B cell (primary cell): ENCODE measurements around the gene NYAP2. TPM values are rescaled to one million over a fixed set of nuclear protein-coding genes. Genes with fewer than 3 reads are reported as not detected.

Experiments used
- ATAC-seq: fragments of 200-7000 bp; cut with Tn5 transposase; one replicate; pipeline ENCODE4 v1.10.0; 2021; ENCODE audit warnings: low read depth, mild to moderate bottlenecking, moderate number of reproducible peaks, moderate library complexity
- CTCF ChIA-PET: fragments of 350-600 bp; sonication (Branson Sonifier 250); formaldehyde crosslinking; loops from one replicate; lab custom pipeline; 2021; ENCODE audit warnings: antibody characterized with exemption, inconsistent platforms; lab: Charles Lee
- POLR2A ChIA-PET: fragments of 350-600 bp; sonication (Branson Sonifier 250); formaldehyde crosslinking; loops from one replicate; lab custom pipeline; 2021; ENCODE audit warnings: antibody characterized with exemption; lab: Charles Lee
- DNase-seq: peaks from one replicate; pipeline ENCODE4 v3.0.0; 2013
- H2AFZ ChIP-seq: 2 replicates; pipeline ENCODE4 v1.6.1; 2012; ENCODE audit warnings: mild to moderate bottlenecking, low read depth, low read length; ENCODE audit not compliant: insufficient read depth, poor library complexity, severe bottlenecking
- H3K27ac ChIP-seq, 2 donors: 1 replicate in 1 of 2; 2 replicates in 1 of 2; pipeline ENCODE4 v1.5.1; 2012 to 2013; ENCODE audit warnings: low read length in 2 of 2, mild to moderate bottlenecking in 2 of 2, moderate library complexity in 1 of 2
- H3K27me3 ChIP-seq, 4 experiments: fragments of 200-600 bp in 1 of 4; sonication (generic) in 1 of 4; replicated peaks in 1 of 4; 1 replicate in 2 of 4; 2 replicates in 2 of 4; pipeline versions ENCODE4 v1.6.1 to v1.7.0; 2013 to 2016; ENCODE audit warnings: low read length in 3 of 4, mild to moderate bottlenecking in 2 of 4, mixed read lengths in 1 of 4, moderate library complexity in 1 of 4; ENCODE audit not compliant: insufficient read depth in 4 of 4, control insufficient read depth in 3 of 4; ENCODE audit errors: control extremely low read depth in 1 of 4
- H3K36me3 ChIP-seq, 2 experiments: replicated peaks in 1 of 2; 1 replicate in 1 of 2; 2 replicates in 1 of 2; pipeline versions ENCODE4 v1.6.1 to v1.7.1; 2013; ENCODE audit warnings: low read length in 1 of 2; ENCODE audit not compliant: insufficient read depth in 2 of 2, control insufficient read depth in 1 of 2; ENCODE audit errors: control extremely low read depth in 1 of 2, extremely low read depth in 1 of 2
- H3K4me1 ChIP-seq, 2 donors: fragments of 200-600 bp in 1 of 2; sonication (generic) in 1 of 2; 1 replicate in 1 of 2; 2 replicates in 1 of 2; pipeline versions ENCODE4 v1.5.1 to v1.6.1; 2013 to 2017; ENCODE audit warnings: low read length in 2 of 2; ENCODE audit not compliant: control insufficient read depth in 2 of 2, insufficient read depth in 2 of 2
- H3K4me2 ChIP-seq: replicated peaks from 2 replicates; pipeline ENCODE3; 2012; ENCODE audit warnings: mild to moderate bottlenecking, low read depth, low read length; ENCODE audit not compliant: poor library complexity, severe bottlenecking
- H3K4me3 ChIP-seq, 5 experiments: fragments of 200-600 bp in 1 of 5; sonication (generic) in 1 of 5; 1 replicate in 3 of 5; 2 replicates in 2 of 5; pipeline versions ENCODE4 v1.5.1 to v1.7.0; 2011 to 2016; ENCODE audit warnings: low read length in 4 of 5, mild to moderate bottlenecking in 4 of 5, low read depth in 2 of 5, control low read depth in 1 of 5, moderate library complexity in 1 of 5; ENCODE audit not compliant: insufficient read depth in 1 of 5; ENCODE audit errors: control extremely low read depth in 1 of 5, extremely low read depth in 1 of 5
- H3K79me2 ChIP-seq: fragments of 200-600 bp; sonication (generic); one replicate; pipeline ENCODE4 v1.6.0; 2016; ENCODE audit warnings: low read length; ENCODE audit not compliant: control insufficient read depth, insufficient read depth
- H3K9ac ChIP-seq: fragments of 200-600 bp; sonication (generic); 2 replicates; pipeline ENCODE4 v1.6.1; 2017; ENCODE audit warnings: mild to moderate bottlenecking, low read length, moderate library complexity
- H3K9me3 ChIP-seq, 3 donors: one replicate each; pipeline versions ENCODE4 v1.6.1 to v1.7.1; 2013; ENCODE audit warnings: low read length in 2 of 3; ENCODE audit not compliant: control insufficient read depth in 2 of 3, insufficient read depth in 1 of 3; ENCODE audit errors: control extremely low read depth in 1 of 3
- H4K20me1 ChIP-seq: 2 replicates; pipeline ENCODE4 v1.6.0; 2012; ENCODE audit warnings: mild to moderate bottlenecking, low read length; ENCODE audit not compliant: insufficient read depth, control insufficient read depth, poor library complexity, severe bottlenecking
- H3K27ac Mint-ChIP-seq: one replicate; pipeline ENCODE4 v1.8.0; 2021; ENCODE audit warnings: mixed read lengths
- H3K27me3 Mint-ChIP-seq: one replicate; pipeline ENCODE4 v1.8.0; 2021; ENCODE audit warnings: mixed read lengths
- H3K4me1 Mint-ChIP-seq: one replicate; pipeline ENCODE4 v1.8.0; 2021; ENCODE audit warnings: mixed read lengths
- H3K4me3 Mint-ChIP-seq: one replicate; pipeline ENCODE4 v1.8.0; 2021; ENCODE audit warnings: mixed read lengths
- H3K9me3 Mint-ChIP-seq: one replicate; pipeline ENCODE4 v1.8.0; 2022; ENCODE audit warnings: mixed read lengths; ENCODE audit not compliant: insufficient read depth
- CTCF ChIP-seq: fragments of 200-600 bp; IDR thresholded peaks from one replicate; pipeline ENCODE4 v1.8.0; 2022; ENCODE audit warnings: antibody characterized with exemption, mild to moderate bottlenecking
- EZH2 ChIP-seq: IDR thresholded peaks from 2 replicates; pipeline ENCODE4 v1.6.1; 2012; ENCODE audit warnings: borderline replicate concordance, low read depth, mild to moderate bottlenecking, moderate library complexity, low read length; ENCODE audit not compliant: insufficient read depth, poor library complexity, severe bottlenecking
- WGBS: methylation state at CpG from one replicate; pipeline ENCODE4 v1.1.5; 2013; ENCODE audit warnings: missing lambda C conversion rate; ENCODE audit not compliant: insufficient coverage; 5-methylcytosine and 5-hydroxymethylcytosine counted together
- intact Hi-C: fragments of 100-400 bp; cut with micrococcal nuclease; formaldehyde crosslinking; loops from one replicate; pipeline ENCODE4 v1.10.0; 2022
- polyA plus RNA-seq: library from polyadenylated mRNA; depleted of rRNA; stranded (reverse); fragments of >200 nt; gene quantifications from 2 replicates; pipeline ENCODE4 v1.2.3, GENCODE V29; 2012
- total RNA-seq, 2 donors: library from RNA; stranded (reverse); fragments of 120-200 nt in 1 of 2; gene quantifications; 1 replicate in 1 of 2; 2 replicates in 1 of 2; pipeline versions ENCODE4 v1.2.3 to v1.2.4, GENCODE V29; 2013 to 2022

NYAP2 gene
- total and polyA plus RNA-seq, 2 donors (not counting 1 experiment from before 2014, with no cell fraction given) = 0.12 to 0.17 TPM

DNA sequence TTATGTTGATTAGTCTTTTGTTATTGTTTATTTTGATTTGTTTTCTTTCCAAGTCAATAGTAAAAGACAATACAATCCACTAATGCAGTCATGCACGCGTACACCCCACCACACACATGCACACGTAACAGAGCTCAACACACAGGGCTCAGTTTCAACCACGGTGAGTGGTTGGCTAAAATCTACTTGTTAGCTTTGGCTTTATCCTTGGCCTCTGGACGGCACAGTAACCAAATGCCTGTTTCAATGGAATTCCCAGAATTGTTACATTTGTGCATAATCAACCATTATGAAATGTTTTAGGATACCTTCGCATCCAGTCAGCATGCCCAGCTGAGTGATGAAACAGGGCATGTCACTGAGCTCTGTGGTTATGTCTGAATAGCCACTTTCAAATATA lies 53.2 kb downstream of the NYAP2 start:
- Mint-ChIP-seq H3K27ac (no peak overlapping the region), H3K27me3 (peaks cover 9% of the 10 kb centered on the region), H3K9me3 (no peaks in the 10 kb centered on the region), H3K4me1 (no peaks in the 10 kb centered on the region), H3K4me3 (no peak overlapping the region)
- H3K4me1 ChIP-seq = no peaks in the 10 kb centered on the region
- intact Hi-C loops = no loop called here
- CTCF ChIA-PET = no interaction called here
- TF ChIP-seq CTCF = no peak
- TF ChIP-seq EZH2 = no peak
- no peak overlapping the region for H3K4me3 ChIP-seq
- no peak overlapping the region for H3K27ac ChIP-seq
- no peaks in the 10 kb centered on the region for H3K36me3 ChIP-seq
- WGBS = no CpG with 5 or more reads among the region's 6 CpGs
- no peak overlapping the region for H3K4me2 ChIP-seq
- H3K9me3 ChIP-seq = no peaks in the 10 kb centered on the region
- no peaks in the 10 kb centered on the region for H3K79me2 ChIP-seq
- H2AFZ ChIP-seq = no peak overlapping the region
- H4K20me1 ChIP-seq = no peaks in the 10 kb centered on the region
- no peak overlapping the region for H3K9ac ChIP-seq
- POLR2A ChIA-PET = no interaction called here
- DNase-seq (no peak), ATAC-seq (no peak)
- H3K27me3 ChIP-seq = no peaks in the 10 kb centered on the region

- CTCF ChIA-PET = no interaction called here
- peaks cover 13% of the 10 kb centered on the region for H3K27me3 Mint-ChIP-seq
- TF ChIP-seq CTCF (no peak), EZH2 (no peak)
These were observed 54.9 kb downstream of the NYAP2 start for GRCh38 chr2:225454412-225454811.

More at GRCh38 chr2:225454412-225454811, 54.9 kb downstream of the NYAP2 start:
- no peak overlapping the region for H3K27ac Mint-ChIP-seq
- Histone ChIP-seq H3K9ac (no peak overlapping the region), H3K9me3 (no peaks in the 10 kb centered on the region), H4K20me1 (no peaks in the 10 kb centered on the region), H2AFZ (no peak overlapping the region), H3K27ac (no peak overlapping the region), H3K4me1 (no peaks in the 10 kb centered on the region), H3K36me3 (no peaks in the 10 kb centered on the region), H3K79me2 (no peaks in the 10 kb centered on the region), H3K4me3 (no peak overlapping the region), H3K27me3 (no peaks in the 10 kb centered on the region), H3K4me2 (no peak overlapping the region)
- H3K9me3 Mint-ChIP-seq = no peaks in the 10 kb centered on the region
- intact Hi-C loops = no loop called here
- H3K4me3 Mint-ChIP-seq = no peak overlapping the region
- no peaks in the 10 kb centered on the region for H3K4me1 Mint-ChIP-seq
- POLR2A ChIA-PET = no interaction called here
- WGBS = 100% methylated on average over 2 of the region's 6 CpGs
- DNase-seq (no peak), ATAC-seq (no peak)
